G401 (cell line): Measurements from ENCODE around the gene RMRP. TPM values are rescaled to one million over a fixed set of nuclear protein-coding genes. Genes with fewer than 3 reads are reported as not detected.

Experiments used
- DNase-seq: peaks from one replicate; pipeline ENCODE4 v3.0.0-alpha.2; 2015; ENCODE audit warnings: low spot score
- in situ Hi-C: cut with HindIII; loops from 2 replicates; pipeline ENCODE4 v1.10.0; 2016; ENCODE audit warnings: low sequenced_read_pairs, mixed read lengths
- total RNA-seq: library from RNA; depleted of rRNA; stranded (reverse); fragments of >200 nt; shearing (Covaris generic); gene quantifications from 2 replicates; pipeline ENCODE4 v1.2.3, GENCODE V29; 2014

RMRP gene
- total RNA-seq, 1 experiment from 2014 or later: 4,372 TPM

DNA sequence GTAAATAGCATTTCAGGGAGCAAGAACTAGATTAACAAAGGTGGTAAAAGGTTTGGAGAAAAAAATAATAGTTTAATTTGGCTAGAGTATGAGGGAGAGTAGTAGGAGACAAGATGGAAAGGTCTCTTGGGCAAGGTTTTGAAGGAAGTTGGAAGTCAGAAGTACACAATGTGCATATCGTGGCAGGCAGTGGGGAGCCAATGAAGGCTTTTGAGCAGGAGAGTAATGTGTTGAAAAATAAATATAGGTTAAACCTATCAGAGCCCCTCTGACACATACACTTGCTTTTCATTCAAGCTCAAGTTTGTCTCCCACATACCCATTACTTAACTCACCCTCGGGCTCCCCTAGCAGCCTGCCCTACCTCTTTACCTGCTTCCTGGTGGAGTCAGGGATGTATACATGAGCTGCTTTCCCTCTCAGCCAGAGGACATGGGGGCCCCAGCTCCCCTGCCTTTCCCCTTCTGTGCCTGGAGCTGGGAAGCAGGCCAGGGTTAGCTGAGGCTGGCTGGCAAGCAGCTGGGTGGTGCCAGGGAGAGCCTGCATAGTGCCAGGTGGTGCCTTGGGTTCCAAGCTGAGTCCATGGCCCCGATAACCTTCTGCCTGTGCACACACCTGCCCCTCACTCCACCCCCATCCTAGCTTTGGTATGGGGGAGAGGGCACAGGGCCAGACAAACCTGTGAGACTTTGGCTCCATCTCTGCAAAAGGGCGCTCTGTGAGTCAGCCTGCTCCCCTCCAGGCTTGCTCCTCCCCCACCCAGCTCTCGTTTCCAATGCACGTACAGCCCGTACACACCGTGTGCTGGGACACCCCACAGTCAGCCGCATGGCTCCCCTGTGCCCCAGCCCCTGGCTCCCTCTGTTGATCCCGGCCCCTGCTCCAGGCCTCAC lies 15.6 kb upstream of the RMRP start, which contains the start of gene CA9:
Gene CA9 (plus strand): TSS at position 797 of the 893 bp plus-strand sequence. CDS start 32 bp downstream, at position 829.
- in situ Hi-C loops: no loop called here
- DNase-seq: peak; percentile 97

GRCh38 chr9:35669331-35670145 lies 11.7 kb upstream of the RMRP start:
- in situ Hi-C loops: no loop called here
- DNase-seq: no peak

- in situ Hi-C loops: no loop called here
- no peak for DNase-seq
These were observed 10.1 kb upstream of the RMRP start for GRCh38 chr9:35667939-35668338.

DNA sequence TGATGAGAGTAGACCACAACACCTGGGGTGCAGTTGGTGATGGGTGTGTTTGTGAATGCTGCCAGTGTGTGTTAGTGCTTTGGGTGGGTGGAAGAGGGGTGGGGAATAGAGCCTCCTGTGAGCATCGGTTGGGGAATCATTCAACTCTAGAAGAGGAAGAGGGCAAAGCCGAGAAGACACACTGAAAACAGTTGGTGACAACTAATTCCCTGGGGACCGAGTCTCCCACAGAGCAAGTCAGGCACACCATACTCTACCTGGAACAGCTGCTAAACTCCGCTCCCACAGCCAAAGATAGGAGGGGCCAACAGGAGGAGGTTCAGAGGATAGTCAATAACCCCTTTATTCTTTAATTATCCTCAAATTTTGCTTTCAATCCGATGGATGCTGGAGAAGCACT lies 8.7 kb upstream of the RMRP start:
- in situ Hi-C loops: no loop called here
- DNase-seq: no peak

DNA sequence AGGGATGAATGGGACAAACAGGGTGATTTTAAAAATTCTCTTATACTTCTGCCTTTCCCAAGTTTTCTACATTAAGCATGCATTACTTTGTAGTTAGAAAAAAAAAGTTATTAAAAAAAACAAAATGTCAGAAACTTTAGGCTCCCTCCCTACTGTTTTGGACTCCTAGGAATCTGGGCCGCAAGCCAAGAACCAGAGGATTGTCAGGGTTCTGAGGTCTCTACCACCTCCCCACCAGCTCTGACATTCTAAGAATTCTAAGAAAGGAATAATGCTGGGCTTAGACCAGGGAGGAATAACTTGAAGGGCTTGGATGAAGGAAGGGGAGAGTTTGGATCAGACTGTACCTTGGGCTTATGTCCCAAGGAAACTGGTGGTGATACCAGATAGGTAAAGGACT lies 8.2 kb upstream of the RMRP start:
- no peak for DNase-seq
- in situ Hi-C loops: no loop called here

DNA sequence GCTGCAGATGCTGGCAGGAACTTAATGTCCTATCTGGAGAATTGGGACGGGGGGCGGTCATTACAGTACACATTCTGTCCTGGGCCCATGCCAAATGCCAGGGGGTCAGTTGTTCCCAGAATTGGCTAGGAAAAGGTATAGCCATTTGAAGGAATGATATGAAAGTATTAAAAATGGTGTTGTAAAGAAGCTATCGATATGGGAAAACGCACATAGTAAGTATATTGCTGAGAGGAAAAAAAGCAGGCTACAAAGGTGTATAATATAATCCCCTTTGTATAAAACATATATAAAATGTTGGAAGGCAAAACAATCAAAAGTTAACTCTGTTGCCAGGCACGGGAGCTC lies 7.6 kb upstream of the RMRP start:
- in situ Hi-C loops: no loop called here
- DNase-seq: no peak

DNA sequence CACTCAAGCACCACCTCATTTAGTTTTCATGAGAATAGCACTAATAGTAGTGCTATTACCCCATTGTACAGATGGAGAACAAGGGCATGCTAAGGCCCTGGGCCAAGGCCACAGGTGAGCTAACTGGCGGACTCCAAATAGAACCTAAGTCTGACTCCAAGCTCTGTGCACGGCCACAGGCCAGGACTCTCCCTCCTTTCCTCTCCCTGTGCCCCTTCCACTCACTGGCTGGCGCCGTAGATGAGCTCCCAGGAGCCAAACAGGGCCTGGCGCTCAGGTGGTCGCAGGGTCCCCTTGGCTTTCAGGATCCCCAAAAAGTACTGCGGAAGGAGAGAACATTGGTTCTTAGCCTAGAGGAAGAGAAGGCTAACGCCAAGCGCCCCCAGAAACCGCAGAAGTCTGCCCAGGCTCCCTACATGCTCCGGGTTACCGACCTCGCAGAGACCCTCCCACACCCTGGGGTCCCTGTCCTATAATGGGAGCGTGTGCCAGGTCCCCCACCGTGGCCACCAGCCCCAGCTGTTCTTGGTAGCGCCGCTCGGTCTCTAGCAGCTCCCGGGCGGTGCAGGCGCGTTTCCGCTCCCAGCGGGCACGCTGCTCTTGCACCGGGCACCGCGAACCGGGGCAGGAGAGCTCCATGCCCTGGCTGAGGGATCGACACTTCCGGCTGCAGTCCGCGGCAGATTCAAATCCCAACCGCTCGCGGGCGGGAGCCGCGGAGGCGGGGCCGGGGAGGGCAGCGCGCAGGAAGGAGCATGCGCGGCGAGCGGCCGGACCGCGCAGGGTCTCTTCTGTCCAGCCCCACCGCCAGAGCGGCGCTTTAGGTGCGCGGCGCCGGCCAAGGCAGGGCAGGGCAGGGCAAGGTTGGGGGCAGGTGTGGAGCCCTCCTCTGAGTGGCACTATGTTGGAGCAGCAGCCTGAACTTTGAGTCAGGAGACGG lies 7.0 kb upstream of the RMRP start, which contains the start of gene ARHGEF39:
Gene ARHGEF39 (minus strand): TSS at position 665 of the 940 bp plus-strand sequence. CDS start 26 bp downstream, at position 639.
- in situ Hi-C loops: no loop called here
- peak; percentile 84 for DNase-seq

DNA sequence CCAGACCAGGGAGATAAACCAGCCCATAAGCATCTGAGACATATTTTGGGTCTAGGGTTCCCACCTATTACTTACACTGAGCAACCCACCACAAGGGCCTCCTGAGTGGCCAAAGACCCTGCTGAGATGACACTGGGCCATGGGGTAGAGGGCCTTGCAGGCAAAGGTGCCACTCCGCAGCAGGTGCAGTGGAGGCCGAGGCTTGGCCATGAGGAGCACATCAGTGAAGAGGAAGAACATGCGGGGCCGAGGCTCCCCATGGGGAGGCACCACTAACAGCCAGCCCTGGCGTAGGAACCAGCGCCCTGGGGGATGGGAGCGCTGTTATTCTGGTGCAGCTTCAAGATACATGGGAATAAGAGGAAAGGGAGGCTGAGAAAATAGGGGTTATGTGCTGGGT lies 4.6 kb upstream of the RMRP start:
- DNase-seq: peak; percentile 31

DNA sequence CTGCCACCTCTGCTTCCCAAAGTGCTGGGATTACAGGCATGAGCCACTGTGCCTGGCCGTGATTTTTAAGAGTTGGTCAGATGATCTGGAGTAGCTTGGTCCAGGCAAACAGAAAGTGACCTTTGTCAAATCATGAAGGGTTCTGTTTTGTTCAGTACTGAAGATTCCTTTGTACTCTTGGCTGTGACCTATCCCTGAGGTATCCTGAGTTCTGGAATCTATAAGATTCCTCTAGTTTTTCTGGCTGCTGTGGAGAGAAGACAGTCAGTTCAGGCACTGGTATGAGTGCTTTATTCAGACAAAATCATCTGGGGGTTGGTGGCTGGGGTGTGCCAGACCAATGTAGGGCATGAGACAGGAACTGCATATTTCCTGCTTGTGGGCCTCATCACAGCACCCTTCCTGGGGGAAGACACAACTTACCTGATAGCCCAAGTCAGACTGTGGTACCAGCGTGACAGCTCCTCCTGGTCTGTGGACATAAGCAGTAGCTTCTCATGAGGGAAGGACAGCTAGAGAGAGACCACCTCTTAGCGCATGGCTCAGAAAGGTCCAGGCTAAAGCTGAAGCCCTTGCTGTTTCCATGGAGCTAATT lies 4.0 kb upstream of the RMRP start:
- in situ Hi-C loops: no loop called here
- no peak for DNase-seq

More for the DNA sequence above, 4.6 kb upstream of the RMRP start:
- in situ Hi-C loops: no loop called here

DNA sequence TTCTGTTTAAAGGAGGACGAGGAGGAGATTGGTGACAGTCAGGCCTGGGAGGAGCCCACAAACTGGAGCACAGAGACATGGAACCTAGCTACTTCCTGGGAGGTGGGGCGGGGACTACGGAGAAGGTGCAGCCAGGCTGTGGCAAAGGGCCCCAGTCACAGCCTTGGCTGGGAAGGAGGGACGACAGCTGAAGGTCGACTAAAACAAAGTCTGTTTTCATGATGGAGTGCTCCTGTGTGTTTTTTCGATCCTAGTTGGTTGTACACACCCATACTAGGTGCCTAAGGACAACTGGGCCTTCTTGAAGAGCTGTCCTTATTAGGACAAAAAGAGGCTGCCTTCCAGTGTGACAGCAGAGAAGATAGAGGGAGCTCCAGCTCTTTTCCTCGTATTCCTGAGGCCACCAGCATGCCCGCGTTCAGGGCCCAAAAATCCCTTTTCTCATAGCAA lies 3.2 kb upstream of the RMRP start:
- DNase-seq: peak; percentile 90
- in situ Hi-C loops: no loop called here

- peak; percentile 30 for DNase-seq
These were observed 1.5 kb upstream of the RMRP start for GRCh38 chr9:35659340-35659739.

DNA sequence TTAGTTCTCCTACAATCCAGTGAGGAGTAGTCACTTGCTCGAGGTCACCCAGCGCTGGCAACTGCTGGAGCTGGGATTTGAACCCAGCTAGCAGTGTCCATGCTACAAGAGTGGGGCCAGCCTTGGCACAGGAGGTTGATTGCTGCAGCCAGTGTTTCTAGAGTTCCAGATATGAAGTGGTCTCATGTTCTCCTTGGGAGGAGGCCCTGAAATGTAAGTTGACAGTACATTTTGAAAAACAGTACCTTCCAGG lies 1.1 kb upstream of the RMRP start:
- in situ Hi-C loops: no loop called here
- DNase-seq: peak; percentile 54

More at GRCh38 chr9:35659340-35659739, 1.5 kb upstream of the RMRP start:
- in situ Hi-C loops: no loop called here

GRCh38 chr9:35658137-35658967 lies 533 bp upstream of the RMRP start, which contains the start of gene CCDC107:
Gene CCDC107, plus strand, starts transcription at chr9:35658292. Its CDS starts 88 bp downstream, at chr9:35658380.
- in situ Hi-C loops: no loop called here
- peak; percentile 91 for DNase-seq

DNA sequence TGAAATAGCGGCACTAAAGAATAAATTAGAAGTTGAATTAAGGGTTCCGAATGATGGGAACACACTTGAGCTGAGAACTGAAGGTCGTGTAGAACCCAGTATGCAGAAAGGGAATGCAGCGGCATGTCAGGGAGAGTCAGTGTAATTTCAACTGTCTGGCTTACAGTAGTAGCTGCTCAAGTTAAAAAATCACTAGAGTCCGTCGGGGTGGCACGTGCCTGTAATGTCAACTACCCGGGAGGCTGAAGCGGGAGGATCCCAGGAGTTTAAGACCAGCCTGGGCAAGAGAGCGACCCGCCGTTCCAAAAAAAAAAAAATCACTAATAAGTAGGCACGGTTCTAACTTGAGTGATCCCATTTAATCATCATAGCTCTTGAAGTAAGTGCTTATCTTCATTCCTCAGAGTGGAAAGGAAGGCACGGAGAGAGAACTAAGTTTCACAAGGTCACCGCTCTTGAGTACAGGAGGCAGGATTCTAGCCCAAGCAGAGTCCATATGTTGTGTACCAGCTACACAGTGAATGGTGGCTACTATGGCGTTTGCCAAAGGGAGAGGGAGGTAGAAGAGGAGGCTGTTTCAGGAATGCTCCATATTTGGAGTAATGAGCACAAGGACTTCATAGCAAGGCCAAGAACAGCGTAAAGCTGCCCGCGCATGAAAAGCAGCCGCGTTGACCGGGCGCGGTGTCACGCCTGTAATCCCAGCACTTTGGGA lies 831 bp downstream of the RMRP start:
- in situ Hi-C loops: no loop called here
- DNase-seq: peak; percentile 80

GRCh38 chr9:35656348-35656747 lies 1.5 kb downstream of the RMRP start:
- in situ Hi-C loops: no loop called here
- DNase-seq: no peak

DNA sequence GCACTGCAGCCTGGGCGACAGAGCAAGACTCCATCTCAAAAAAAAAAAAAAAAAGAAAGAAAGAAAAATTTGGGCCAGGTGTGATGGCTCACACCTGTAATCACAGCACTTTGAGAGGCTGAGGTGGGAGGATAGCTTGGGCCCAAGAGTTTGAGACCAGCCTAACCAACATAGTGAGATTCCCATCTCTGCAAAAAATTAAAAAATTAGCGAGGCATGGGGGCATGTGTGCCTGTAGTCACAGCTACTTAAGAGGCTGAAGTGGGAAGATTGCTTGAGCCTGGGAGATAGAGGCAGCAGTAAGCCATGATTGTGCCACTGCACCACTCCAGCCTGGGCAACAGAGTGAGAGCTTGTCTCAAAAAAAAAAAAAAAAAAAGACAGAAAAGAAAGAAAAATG lies 4.2 kb downstream of the RMRP start:
- in situ Hi-C loops: no loop called here
- no peak for DNase-seq

DNA sequence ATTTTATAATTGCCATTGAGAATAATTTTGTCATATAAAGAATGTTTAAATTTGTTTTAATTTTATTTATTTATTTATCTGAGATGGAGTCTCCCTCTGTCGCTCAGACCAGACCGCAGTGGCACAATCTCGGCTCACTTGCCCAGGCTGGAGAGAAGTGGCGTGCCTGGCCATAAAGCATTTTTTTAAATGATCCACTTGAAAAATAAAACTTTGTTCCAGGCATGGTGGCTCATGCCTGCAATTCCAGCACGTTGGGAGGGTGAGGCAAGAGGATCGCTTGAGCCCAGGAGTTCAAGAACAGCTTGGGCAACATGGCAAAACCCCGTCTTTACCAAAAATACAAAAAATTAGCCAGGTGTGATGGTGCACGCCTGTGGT lies 5.0 kb downstream of the RMRP start:
- in situ Hi-C loops: no loop called here
- no peak for DNase-seq
